Measurements from ENCODE around the gene ARHGAP44. TPM values are rescaled to one million over a fixed set of nuclear protein-coding genes. Genes with fewer than 3 reads are reported as not detected.
A peak's percentile ranks its signal among the peaks of the same experiment; 100 is the strongest.

The ARHGAP44 gene
- total RNA-seq, 1 donor: 1.3 TPM

DNA sequence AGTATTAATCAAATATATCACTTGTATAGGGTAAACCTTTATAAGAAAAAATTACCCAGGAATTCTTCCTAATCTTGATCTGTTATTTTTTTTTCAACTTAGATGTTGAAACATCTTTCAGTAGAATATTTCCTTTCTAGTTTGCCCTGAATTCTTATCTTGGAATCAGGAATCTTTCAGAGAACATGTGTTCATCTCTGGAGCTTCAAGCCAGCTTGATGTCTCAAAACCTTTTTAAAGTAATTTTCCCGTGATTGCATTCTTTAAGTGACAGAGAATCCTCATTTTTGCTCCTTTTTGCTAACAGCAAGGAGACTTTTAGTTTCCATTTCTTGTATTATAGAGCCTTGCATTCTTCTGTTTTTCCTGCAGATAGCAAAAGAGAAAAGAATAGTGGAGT is 137.7 kb downstream of the ARHGAP44 start:
- H3K4me3 ChIP-seq (ENCODE audit: low read depth, low read length): no peak overlapping the region
- no peak for DNase-seq (ENCODE audit: low read depth)
- TF ChIP-seq, protein P1, sequence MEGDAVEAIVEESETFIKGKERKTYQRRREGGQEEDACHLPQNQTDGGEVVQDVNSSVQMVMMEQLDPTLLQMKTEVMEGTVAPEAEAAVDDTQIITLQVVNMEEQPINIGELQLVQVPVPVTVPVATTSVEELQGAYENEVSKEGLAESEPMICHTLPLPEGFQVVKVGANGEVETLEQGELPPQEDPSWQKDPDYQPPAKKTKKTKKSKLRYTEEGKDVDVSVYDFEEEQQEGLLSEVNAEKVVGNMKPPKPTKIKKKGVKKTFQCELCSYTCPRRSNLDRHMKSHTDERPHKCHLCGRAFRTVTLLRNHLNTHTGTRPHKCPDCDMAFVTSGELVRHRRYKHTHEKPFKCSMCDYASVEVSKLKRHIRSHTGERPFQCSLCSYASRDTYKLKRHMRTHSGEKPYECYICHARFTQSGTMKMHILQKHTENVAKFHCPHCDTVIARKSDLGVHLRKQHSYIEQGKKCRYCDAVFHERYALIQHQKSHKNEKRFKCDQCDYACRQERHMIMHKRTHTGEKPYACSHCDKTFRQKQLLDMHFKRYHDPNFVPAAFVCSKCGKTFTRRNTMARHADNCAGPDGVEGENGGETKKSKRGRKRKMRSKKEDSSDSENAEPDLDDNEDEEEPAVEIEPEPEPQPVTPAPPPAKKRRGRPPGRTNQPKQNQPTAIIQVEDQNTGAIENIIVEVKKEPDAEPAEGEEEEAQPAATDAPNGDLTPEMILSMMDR (IDR thresholded peaks at IDR 0.05; ENCODE audit: insufficient read depth, low read depth, low read length): no peak

DNA sequence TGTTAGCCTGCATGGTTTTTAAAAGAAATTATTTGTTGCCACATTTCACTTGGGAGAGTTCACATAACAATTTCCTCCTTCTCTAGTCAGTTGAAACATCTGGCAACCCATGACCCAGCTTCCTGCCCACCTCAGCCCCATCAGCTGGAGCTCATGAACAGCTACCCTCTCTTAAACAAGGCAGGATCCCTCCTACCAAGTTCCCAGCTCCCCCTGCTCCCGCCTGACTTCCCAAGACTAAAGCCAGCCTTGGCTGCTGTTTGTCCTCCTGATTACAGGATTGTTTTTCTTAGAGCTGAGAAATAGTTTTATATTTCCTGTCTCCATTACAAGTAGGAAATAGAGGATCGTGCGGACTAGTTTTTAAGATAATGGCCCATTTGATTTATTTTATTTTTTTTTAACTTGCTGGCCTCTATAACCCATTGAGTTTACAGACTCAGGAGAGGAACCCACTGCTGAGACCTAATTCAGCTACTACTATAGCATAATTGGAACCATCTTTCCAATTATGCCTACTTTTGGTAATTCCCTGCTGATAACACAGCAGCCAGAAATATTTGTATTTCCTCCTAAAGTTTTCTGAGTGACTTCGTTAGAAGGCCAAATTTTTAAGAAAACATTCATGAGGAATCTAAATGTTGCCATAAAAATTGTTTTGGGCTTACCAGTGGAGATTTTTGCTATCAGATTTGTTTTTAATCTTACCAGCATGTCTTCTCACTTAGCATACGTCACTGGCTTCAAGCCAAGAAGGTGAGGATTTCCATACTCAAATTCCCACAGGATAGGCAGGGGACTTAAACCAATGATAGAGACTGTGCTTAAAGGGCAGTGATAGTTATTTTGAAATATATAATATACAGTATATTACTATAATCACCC is 138.5 kb downstream of the ARHGAP44 start:
- peak; percentile 28 for DNase-seq (ENCODE audit: low read depth)
- no peak overlapping the region for H3K4me3 ChIP-seq (ENCODE audit: low read depth, low read length)
- TF ChIP-seq, protein P1 (IDR thresholded peaks at IDR 0.05; ENCODE audit: insufficient read depth, low read depth, low read length): no peak

DNA sequence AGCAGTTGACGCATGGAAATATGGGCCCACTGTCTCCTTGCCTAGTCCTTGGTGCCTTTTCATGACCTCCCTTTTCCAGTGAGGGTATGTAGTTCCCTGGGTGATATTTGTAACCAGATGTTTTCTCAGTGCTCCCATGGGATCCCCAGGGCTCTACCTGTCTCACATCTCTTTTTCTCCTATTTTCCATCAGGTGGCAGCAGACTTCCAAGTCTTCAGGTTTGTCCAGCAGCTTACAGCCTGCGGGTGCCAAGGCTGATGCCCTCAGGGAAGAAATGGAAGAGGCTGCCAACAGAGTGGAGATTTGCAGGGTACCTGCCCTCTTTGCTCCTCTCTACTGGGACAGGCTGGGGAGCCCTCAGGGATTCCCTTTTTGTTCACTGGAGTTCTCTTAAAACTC is 139.4 kb downstream of the ARHGAP44 start:
- TF ChIP-seq, protein P1 (IDR thresholded peaks at IDR 0.05; ENCODE audit: insufficient read depth, low read depth, low read length): no peak
- no peak overlapping the region for H3K4me3 ChIP-seq (ENCODE audit: low read depth, low read length)
- no peak for DNase-seq (ENCODE audit: low read depth)

DNA sequence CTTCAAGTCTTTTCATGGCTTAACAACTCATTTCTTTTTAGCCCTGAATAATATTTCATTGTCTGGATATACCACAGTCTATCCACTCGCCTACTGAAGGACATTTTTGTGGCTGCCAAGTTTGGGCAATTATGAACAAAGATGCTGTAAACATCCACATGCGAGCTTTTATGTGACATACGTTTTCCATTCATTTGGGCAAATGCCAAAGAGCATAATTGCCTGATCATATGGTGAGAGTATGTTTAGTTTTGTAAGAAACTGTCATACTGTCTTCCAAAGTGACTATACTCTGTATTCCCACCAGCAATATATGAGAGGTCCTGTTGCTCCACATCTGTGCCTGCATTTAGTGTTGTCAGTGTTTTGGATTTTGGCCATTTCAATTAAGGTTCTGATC is 147.2 kb downstream of the ARHGAP44 start:
- no peak for DNase-seq (ENCODE audit: low read depth)
- TF ChIP-seq, protein P1 (IDR thresholded peaks at IDR 0.05; ENCODE audit: insufficient read depth, low read depth, low read length): no peak
- no peak overlapping the region for H3K4me3 ChIP-seq (ENCODE audit: low read depth, low read length)

DNA sequence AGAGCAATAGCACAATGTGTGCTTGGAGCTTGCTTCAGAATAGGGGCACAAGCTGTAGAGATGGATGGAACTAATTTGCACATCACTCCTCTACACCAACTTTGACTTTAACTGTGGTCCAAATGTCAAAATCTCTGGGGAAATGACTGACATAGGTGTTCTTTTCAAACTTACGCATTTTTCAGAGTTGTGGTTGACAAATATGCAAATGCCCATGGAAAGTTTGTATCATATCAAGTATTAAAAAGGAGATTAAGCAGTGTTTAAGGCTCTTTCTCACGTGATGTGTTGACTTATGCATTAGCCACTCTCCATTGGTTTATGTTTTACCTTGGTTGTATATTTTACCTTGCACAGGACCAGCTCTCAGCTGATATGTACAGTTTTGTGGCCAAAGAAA is 151.4 kb downstream of the ARHGAP44 start:
- TF ChIP-seq, protein P1 (IDR thresholded peaks at IDR 0.05; ENCODE audit: insufficient read depth, low read depth, low read length): no peak
- H3K4me3 ChIP-seq (ENCODE audit: low read depth, low read length): no peak overlapping the region

DNA sequence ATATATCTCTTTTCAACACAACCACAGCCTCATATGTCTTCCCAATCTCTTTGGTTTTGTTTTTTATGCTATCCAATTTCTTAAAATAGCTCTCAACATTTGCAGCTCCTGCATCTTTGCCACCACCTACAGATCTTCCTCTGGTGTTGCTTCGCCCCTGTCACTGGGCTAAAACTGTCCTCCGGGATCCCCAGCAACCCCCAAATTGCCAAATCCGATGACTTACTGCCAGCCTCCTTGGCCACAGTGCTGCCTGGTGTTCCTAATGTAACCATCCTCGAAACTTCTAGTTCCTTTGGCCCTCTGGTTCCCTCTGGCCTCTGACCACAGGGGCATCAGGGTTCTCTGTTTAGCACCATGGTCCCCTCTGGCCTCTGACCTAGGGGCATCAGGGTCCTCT is 157.7 kb downstream of the ARHGAP44 start:
- TF ChIP-seq, protein P1 (IDR thresholded peaks at IDR 0.05; ENCODE audit: insufficient read depth, low read depth, low read length): no peak
- no peak for DNase-seq (ENCODE audit: low read depth)
- H3K4me3 ChIP-seq (ENCODE audit: low read depth, low read length): no peak overlapping the region

More for the DNA sequence above, 151.4 kb downstream of the ARHGAP44 start:
- DNase-seq (ENCODE audit: low read depth): no peak
